Measurements from ENCODE around the gene PPARD.
"Not testable (repeated sequence)": the region's sequence is repeated elsewhere in the genome, so short reads cannot be mapped to it uniquely, and the experiment has no call there.

GRCh38 chr6:35308543-35308942 is 33.8 kb upstream of the PPARD start:
- TF ChIP-seq CTCF (IDR thresholded peaks at IDR 0.05; ENCODE audit: low read depth, low read length); EZH2phosphoT487 (IDR thresholded peaks at IDR 0.05; ENCODE audit: low read depth): not testable (repeated sequence)
